GM12878 (cell line): ENCODE data around the gene FRRS1L. TPM values are rescaled to one million over a fixed set of nuclear protein-coding genes. Genes with fewer than 3 reads are reported as not detected.

Experiments
- ATAC-seq: fragments of 200-7000 bp; cut with Tn5 transposase; 3 replicates; pipeline ENCODE4 v1.9.1; 2020; ENCODE audit warnings: mild to moderate bottlenecking, moderate library complexity
- BruUV-seq: library from RNA; stranded (reverse); fragments of 400-500 nt; replicated peaks from 2 replicates; lab custom pipeline; 2021; lab: Mats Ljungman, UMichigan
- CTCF ChIA-PET: fragments of 300-600 bp; sonication (Branson Sonifier 250); formaldehyde crosslinking; extraction: SDS; loops from one replicate; lab custom pipeline; 2021; ENCODE audit warnings: inconsistent platforms; lab: Yijun Ruan, JAX
- POLR2A ChIA-PET: fragments of 350-600 bp; formaldehyde crosslinking; extraction: SDS; loops from one replicate; lab custom pipeline; 2021; ENCODE audit warnings: inconsistent platforms; lab: Charles Lee
- RAD21 ChIA-PET: fragments of 300-600 bp; sonication (Branson Sonifier 250); formaldehyde crosslinking; loops from one replicate; lab custom pipeline; 2023; ENCODE audit warnings: antibody characterized with exemption; ENCODE audit not compliant: unreplicated experiment; lab: Charles Lee
- SMC1A ChIA-PET: fragments of 300-600 bp; sonication (Branson Sonifier 250); formaldehyde crosslinking; loops from one replicate; lab custom pipeline; 2023; ENCODE audit not compliant: unreplicated experiment, uncharacterized antibody; lab: Charles Lee
- DNase-seq: peaks from one replicate; pipeline ENCODE4 v3.0.0-alpha.2; 2011; ENCODE audit warnings: low read depth, low spot score
- FAIRE-seq: peaks from 3 replicates; lab custom pipeline; 2011; peaks lifted over from hg19 to GRCh38; lab: Jason Lieb, UNC
- H2AFZ ChIP-seq: 2 replicates; pipeline ENCODE4 v1.6.0; 2011; ENCODE audit warnings: low read depth, low read length, control low read depth; ENCODE audit not compliant: control insufficient read depth
- H3K27ac ChIP-seq: 2 replicates; pipeline ENCODE4 v1.5.1; 2011; ENCODE audit warnings: control low read depth; ENCODE audit not compliant: control insufficient read depth, insufficient read depth
- H3K27me3 ChIP-seq, 2 experiments: replicated peaks in 1 of 2; 2 replicates each; pipeline versions ENCODE4 v1.6.0 to v1.6.1; 2011; ENCODE audit warnings: low read length in 1 of 2; ENCODE audit not compliant: control insufficient read depth in 2 of 2, insufficient read depth in 2 of 2
- H3K36me3 ChIP-seq, 2 experiments: 2 replicates each; pipeline ENCODE4 v1.5.1; 2011; ENCODE audit warnings: low read length in 1 of 2; ENCODE audit not compliant: control insufficient read depth in 2 of 2, insufficient read depth in 2 of 2
- H3K4me1 ChIP-seq: 2 replicates; pipeline ENCODE4 v1.6.1; 2011; ENCODE audit warnings: mild to moderate bottlenecking, low read length, moderate library complexity, mixed read lengths; ENCODE audit not compliant: control insufficient read depth, insufficient read depth
- H3K4me2 ChIP-seq: 2 replicates; pipeline ENCODE4 v1.6.0; 2011; ENCODE audit warnings: control low read depth; ENCODE audit not compliant: control insufficient read depth, insufficient read depth
- H3K4me3 ChIP-seq: fragments of 200-600 bp; sonication (generic); 2 replicates; pipeline ENCODE4 v1.5.1; 2016
- H3K79me2 ChIP-seq: 2 replicates; pipeline ENCODE4 v1.6.0; 2011; ENCODE audit warnings: low read length; ENCODE audit not compliant: control insufficient read depth, insufficient read depth
- H3K9ac ChIP-seq: 2 replicates; pipeline ENCODE4 v1.8.0; 2011; ENCODE audit warnings: low read length, control low read depth, mixed read lengths; ENCODE audit not compliant: control insufficient read depth, insufficient read depth
- H3K9me3 ChIP-seq: replicated peaks from 3 replicates; pipeline ENCODE4 v1.5.1; 2011; ENCODE audit warnings: mild to moderate bottlenecking, low read length; ENCODE audit not compliant: control insufficient read depth, insufficient read depth
- H4K20me1 ChIP-seq: 2 replicates; pipeline ENCODE4 v1.6.0; 2011; ENCODE audit not compliant: control insufficient read depth, insufficient read depth
- ATF3 ChIP-seq: IDR thresholded peaks from 2 replicates; pipeline ENCODE4 v1.6.1; 2011; ENCODE audit warnings: low read depth, mild to moderate bottlenecking, low read length, moderate library complexity, borderline replicate concordance; ENCODE audit errors: extremely low read depth
- BCL3 ChIP-seq: IDR thresholded peaks from 2 replicates; pipeline ENCODE4 v1.6.1; 2011; ENCODE audit warnings: borderline replicate concordance, low read depth, mild to moderate bottlenecking, moderate library complexity, low read length; ENCODE audit not compliant: insufficient read depth, poor library complexity, severe bottlenecking
- CBFB ChIP-seq: IDR thresholded peaks from 2 replicates; pipeline ENCODE4 v1.6.1; 2016; ENCODE audit warnings: antibody characterized with exemption, low read depth
- MXI1 ChIP-seq: fragments of 150-350 bp; IDR thresholded peaks from 2 replicates; pipeline ENCODE4 v1.6.1; 2011; ENCODE audit warnings: low read depth, mild to moderate bottlenecking, inconsistent platforms, low read length, improper control_type of control experiment
- MYC ChIP-seq: IDR thresholded peaks from 2 replicates; pipeline ENCODE4 v1.6.1; 2011; ENCODE audit warnings: mild to moderate bottlenecking, low read length, moderate library complexity, inconsistent platforms; ENCODE audit not compliant: insufficient read depth, insufficient replicate concordance, insufficient read length, severe bottlenecking
- TCF12 ChIP-seq: IDR thresholded peaks from 2 replicates; pipeline ENCODE4 v1.6.1; 2011; ENCODE audit warnings: low read depth, mild to moderate bottlenecking, low read length
- TCF3 ChIP-seq: IDR thresholded peaks from 2 replicates; pipeline ENCODE4 v1.6.1; 2012; ENCODE audit warnings: low read depth, mild to moderate bottlenecking, low read length, borderline replicate concordance; ENCODE audit not compliant: insufficient read depth
- ZBTB40 ChIP-seq: fragments of 450-650 bp; IDR thresholded peaks from 2 replicates; pipeline ENCODE4 v1.6.1; 2016; ENCODE audit warnings: mild to moderate bottlenecking, moderate library complexity, borderline replicate concordance
- WGBS: methylation state at CpG from one replicate; pipeline ENCODE4 v1.1.6; 2016; ENCODE audit warnings: low lambda C conversion rate; ENCODE audit not compliant: insufficient replicate concordance, insufficient coverage; ENCODE audit errors: missing lambda C conversion rate; 5-methylcytosine and 5-hydroxymethylcytosine counted together
- in situ Hi-C: fragments of 300-500 bp; cut with MboI; formaldehyde crosslinking; loops from 9 replicates; pipeline ENCODE4 v1.14.3; 2018; ENCODE audit warnings: mixed read lengths
- intact Hi-C: fragments of 100-400 bp; cut with micrococcal nuclease; formaldehyde crosslinking; loops from one replicate; pipeline ENCODE4 v1.14.2; 2022; ENCODE audit not compliant: unreplicated experiment
- polyA plus RNA-seq, 11 experiments: library from polyadenylated mRNA; depleted of rRNA in 4 of 11; unstranded in 6 of 11; stranded (reverse) in 5 of 11; fragments of >200 nt; fragmentation: Nextera tagmentation in 4 of 11; fragmentation: Illumina TruSeq in 1 of 11; extraction: Ambion mirVana in 4 of 11; extraction: Trizol in 1 of 11; gene quantifications; 1 replicate in 1 of 11; 2 replicates in 10 of 11; pipeline versions ENCODE4 v1.2.1 to v1.2.3, GENCODE V29; 2011 to 2016; ENCODE audit warnings: inconsistent platforms in 2 of 11, missing spikeins in 2 of 11, low read depth in 1 of 11
- total RNA-seq, 4 experiments: library from RNA; depleted of rRNA in 3 of 4; stranded (reverse); fragments of >200 nt in 3 of 4; fragmentation: Illumina TruSeq in 1 of 4; extraction: Trizol in 1 of 4; gene quantifications; 2 replicates each; pipeline versions ENCODE4 v1.2.1 to v1.2.3, GENCODE V29; 2013 to 2021

Gene FRRS1L
- total and polyA plus RNA-seq, 10 of the 15 experiments (the other 5 are each of a cell fraction or from before 2014, with no cell fraction given) = not detected

GRCh38 chr9:109119439-109120203 lies 47.4 kb downstream of the FRRS1L start, which contains the start of gene TMEM245 (continued):
- TF ChIP-seq ZBTB40 (peak; percentile 69; the same call in 1 of the 2 replicates), CBFB (0 out of 2 replicates have a peak, but pooled peaks have one; percentile 89), ATF3 (no peak)
- TF ChIP-seq, all 136 proteins: peak for 61

- H2AFZ ChIP-seq = peak overlapping the region; percentile 89
- POLR2A ChIA-PET = interaction anchor here (0.6 to 1.7 kb wide), 5 partner anchors 8 to 254 kb away, joined by 3 to 7 read pairs (median 4); no protein-coding TSS in a partner anchor
- WGBS = 2% methylated on average over 29 of the region's 29 CpGs
- peaks cover 16% of the 10 kb centered on the region for H3K4me1 ChIP-seq
- in situ Hi-C loops = no loop called here
- H3K27me3 ChIP-seq = no peaks in the 10 kb centered on the region
- H3K9ac ChIP-seq = peak overlapping the region; percentile 83
- no peak for FAIRE-seq
- ATAC-seq = peak; percentile 31; the same call in 2 of the 3 replicates
- BruUV-seq = no TSS peak
- intact Hi-C loops = loop anchor here (10.0 kb wide), 1 partner anchor 184 kb away; the partner anchor contains the start of genes ABITRAM and ELP1
- H3K36me3 ChIP-seq = no peaks in the 10 kb centered on the region
- peak overlapping the region; percentile 91 for H3K4me2 ChIP-seq
- peaks cover 52% of the 10 kb centered on the region for H3K79me2 ChIP-seq
- CTCF ChIA-PET = interaction anchor here (0.6 to 1.9 kb wide), 4 partner anchors 8 to 38 kb away, joined by 3 to 9 read pairs (median 4); no protein-coding TSS in a partner anchor
- SMC1A ChIA-PET = interaction anchor here (1.0 to 2.1 kb wide), 8 partner anchors 8 to 295 kb away, joined by 3 to 12 read pairs (median 3); no protein-coding TSS in a partner anchor
- RAD21 ChIA-PET = interaction anchor here (1.1 to 3.8 kb wide), 5 partner anchors 7 to 101 kb away, joined by 3 to 20 read pairs (median 4); no protein-coding TSS in a partner anchor
- no peak for DNase-seq
- H3K27ac ChIP-seq = peak overlapping the region; percentile 65; the same call in 1 of the 2 replicates
- H3K9me3 ChIP-seq = no peaks in the 10 kb centered on the region
- TF ChIP-seq TCF3 = 0 out of 2 replicates have a peak, but pooled peaks have one; percentile 36
- TF ChIP-seq BCL3 = no peak
- TF ChIP-seq MXI1 = peak; percentile 3; the same call in 1 of the 2 replicates
- peak; percentile 23 for TF ChIP-seq MYC
- 0 out of 2 replicates have a peak, but pooled peaks have one; percentile 26 for TF ChIP-seq TCF12
- peak overlapping the region; percentile 87 for H3K4me3 ChIP-seq
- H4K20me1 ChIP-seq = no peaks in the 10 kb centered on the region; the same call in 1 of the 2 replicates
These were observed 48.1 kb downstream of the FRRS1L start for GRCh38 chr9:109118808-109119438.
